Stimulated activated CD4-positive, alpha-beta T cell treated with anti-CD3 and anti-CD28 coated beads, Interleukin-4, amount 100 ng/mL, for 24 hours (primary cell): Measurements from ENCODE around the gene DGLUCY.
"Not testable (repeated sequence)": the region's sequence is repeated elsewhere in the genome, so short reads cannot be mapped to it uniquely, and the experiment has no call there.

Experiments used
- DNase-seq: peaks from one replicate; pipeline ENCODE4 v3.0.0-alpha.2; 2020

Gene DGLUCY

DNA sequence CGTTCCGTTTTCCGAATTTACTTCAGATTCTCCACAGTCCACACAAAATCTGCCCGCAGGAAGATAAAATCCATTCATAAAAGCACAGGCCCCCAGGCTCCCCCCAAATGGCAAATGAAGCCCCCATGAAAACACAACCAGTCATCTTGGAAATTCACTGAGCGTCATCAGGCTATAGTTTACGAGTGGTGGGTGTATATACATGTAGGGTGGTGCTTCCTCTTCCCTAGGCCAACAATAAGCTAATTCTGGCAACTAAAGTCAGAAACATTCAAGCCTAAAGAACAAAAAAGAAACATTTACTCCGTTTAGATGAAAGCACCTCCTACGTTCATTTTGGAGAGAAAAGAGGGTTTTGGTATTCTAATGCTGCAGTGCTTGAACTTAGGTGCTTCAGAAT, 124.8 kb downstream of the DGLUCY start:
- no peak for DNase-seq

DNA sequence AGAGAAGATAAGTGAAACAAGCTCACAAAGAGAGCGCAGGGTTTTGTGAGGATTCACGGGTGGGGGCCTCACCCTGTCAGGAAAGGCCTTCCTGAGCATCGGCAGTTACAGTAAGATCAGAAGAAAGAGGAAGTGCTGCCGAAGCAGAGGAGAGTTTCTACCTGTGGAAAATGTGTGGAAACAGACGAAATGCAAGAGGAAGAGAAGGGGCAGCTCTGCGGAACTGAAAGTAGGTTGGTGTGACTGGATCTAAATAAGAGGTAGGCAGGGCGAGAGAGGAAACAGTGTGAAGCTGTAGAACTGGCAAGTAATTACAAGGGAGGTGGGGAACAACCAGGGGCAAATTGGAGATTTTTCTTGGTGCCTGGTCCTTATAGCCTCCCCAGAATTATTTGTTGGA, 128.0 kb downstream of the DGLUCY start:
- DNase-seq, result no peak

DNA sequence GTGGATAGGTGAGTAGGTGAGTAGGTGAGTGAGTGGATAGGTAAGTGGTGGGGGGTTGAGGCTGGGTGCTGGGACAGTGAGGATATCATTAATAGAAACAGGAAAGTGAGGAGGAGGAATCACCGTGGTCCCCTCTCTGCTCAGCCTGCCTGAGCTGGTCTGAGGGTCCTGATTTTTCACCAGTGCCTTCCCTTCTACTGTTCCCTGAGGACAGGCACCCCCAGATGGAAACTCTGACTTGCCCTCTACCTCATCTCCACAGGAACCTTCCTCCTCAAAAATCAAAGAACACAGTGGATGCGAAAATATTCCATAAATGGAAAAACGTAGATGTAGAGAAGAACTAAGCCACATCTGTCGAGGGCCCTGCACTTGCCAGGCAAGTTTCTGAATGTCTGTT, 128.8 kb downstream of the DGLUCY start:
- no peak for DNase-seq

DNA sequence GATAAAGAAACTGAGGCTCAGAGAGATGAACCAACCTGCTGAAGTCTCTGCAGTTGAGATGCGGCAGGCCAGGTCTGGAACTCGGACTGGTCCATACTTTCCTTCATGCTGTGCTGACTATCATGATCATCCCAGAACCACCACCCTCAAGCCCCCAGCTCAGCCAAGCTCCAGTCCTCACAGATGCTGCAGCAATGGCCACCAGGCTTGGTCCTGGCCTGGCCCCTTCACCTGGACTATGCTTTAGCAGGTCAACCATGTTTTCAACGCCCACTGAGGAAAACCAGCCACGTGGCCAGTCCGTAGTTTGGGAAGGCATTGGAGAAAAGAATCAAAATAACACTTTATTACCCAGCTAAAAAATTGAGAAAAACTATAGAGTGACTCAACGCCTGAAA, 129.2 kb downstream of the DGLUCY start:
- no peak for DNase-seq

DNA sequence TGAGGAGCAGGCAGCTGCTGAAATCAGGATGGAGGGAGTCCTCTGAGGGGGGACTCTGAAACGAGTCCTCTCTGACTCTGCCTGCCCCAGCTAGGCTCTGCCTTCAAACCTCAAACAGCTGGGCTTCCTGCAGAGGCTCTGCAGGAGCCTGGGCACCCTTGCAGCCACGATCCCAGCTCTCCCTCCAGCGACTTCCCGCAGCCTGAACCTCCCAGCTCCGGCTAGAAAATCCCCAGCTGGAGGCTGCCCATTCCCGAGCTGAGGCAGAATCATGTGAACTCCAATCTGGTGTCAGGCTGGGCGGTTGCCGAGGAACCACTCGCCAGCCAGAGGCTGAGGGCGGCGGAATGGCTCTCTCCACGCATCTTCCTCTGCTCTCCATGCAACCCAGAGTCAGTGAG, 130.6 kb downstream of the DGLUCY start, which contains the start of gene GPR68:
GPR68 (minus strand) TSS at position 204 of the 401 bp plus-strand sequence. CDS start 9,654 bp downstream, outside the sequence.
- no peak for DNase-seq

DNA sequence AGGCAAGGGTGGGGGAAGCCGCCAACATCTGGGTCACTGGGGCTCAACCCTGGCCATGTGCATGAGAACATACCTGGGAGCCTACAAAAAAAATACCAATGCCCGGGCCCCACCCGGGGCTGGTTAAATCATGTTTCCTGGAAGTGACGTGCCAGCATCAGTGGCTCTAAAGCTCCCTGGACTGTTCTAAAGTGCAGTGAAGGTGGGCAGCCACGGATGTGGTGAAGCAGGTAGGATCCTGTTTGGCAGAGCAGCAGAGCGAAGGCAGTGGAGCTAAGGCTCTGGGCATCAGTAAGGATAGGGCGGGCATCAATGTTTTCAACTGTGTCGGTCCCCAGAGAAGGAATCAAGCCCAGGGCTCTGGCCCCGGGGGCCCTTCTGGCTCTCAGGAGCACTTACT, 131.2 kb downstream of the DGLUCY start:
- peak; percentile 63 for DNase-seq

DNA sequence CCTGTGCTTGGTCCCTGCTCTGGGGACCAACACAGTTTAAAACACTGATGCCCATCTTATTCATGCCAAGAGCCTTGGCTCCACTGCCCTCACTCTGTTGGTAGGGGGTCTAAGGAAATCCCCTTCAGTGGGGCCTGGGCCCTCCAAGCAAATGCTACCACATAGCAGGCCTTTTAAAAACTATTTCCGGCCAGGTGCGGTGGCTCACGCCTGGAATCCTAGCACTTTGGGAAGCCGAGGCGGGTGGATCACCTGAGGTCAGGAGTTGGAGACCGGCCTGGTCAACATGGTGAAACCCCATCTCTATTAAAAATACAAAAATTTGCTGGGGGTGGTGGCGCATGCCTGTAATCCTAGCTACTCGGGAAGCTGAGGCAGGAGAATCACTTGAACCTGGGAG, 131.7 kb downstream of the DGLUCY start:
- DNase-seq, result not testable (repeated sequence)

DNA sequence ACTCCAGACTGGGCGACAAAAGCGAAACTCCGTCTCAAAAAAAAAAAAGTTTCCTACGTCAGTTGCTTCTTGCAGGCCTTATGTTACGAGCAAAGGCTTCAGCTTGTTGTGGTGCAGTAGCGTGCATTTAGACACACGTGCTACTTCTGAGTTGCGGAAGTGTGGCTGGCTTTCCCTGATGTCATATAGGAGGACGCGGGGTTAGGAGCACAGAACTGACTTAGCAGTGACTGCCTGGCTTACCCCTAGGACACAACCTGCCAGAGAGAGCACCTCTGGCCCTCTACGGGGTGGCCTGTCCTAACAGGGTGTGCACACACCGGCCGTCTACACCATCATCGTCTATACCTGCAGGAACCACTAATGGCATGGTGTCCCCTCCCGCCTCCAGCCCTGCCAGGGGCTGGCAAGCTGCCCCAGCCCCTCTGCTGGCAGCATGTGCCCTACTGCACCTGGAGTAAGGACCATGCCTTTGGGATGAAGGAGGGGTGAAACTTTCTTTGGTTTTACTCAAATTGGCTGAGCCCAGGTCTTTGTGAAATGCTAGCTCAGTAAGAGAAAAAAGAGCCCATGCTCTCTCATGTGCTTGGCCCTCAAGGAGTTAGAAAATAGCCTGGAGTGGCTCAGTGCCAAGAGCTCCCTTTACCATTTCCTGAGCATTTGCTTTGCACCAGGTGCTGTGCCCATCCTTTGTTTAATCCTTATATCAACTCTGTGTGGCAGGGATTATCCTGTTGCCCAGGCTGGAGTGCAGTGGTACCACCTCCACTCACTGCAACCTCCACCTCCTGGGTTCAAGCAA, 132.4 kb downstream of the DGLUCY start:
- peak; percentile 79 for DNase-seq

DNA sequence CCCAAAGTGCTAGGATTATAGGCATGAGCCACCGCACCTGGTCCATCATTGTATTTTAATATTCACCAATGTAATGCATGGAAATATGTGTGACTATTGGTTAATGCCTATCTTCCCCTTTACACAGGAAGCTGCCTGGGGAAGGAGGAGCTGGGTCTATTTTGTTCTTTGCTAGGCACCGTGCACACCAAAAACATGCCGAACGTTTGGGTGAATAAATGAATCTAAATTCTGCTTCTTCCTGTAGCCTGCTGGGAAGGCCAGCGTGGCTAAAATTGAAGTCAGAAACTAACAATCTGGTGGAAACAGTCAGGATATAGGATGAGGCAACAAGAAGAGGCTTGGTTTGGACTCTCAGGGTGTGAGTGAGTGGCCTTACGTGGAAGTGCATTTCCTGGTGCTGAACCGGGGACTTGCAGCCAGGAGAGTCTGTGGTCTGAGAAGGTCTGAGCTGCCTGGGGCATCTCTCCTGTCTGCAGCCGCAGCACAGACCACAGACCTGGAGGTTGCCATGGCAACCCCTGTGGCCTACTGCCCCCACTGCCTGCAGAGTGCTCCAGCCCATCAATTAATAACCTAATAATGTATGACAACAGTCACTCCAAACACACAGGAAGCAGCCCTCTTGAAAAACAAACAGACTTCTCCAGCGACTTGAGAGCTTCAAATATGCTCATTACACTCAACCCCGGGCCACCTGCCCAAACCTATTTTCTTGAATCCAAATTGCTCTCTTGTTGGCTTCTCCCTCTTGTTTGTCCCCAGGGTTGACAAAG, 136.2 kb downstream of the DGLUCY start:
- DNase-seq, result peak; percentile 39

DNA sequence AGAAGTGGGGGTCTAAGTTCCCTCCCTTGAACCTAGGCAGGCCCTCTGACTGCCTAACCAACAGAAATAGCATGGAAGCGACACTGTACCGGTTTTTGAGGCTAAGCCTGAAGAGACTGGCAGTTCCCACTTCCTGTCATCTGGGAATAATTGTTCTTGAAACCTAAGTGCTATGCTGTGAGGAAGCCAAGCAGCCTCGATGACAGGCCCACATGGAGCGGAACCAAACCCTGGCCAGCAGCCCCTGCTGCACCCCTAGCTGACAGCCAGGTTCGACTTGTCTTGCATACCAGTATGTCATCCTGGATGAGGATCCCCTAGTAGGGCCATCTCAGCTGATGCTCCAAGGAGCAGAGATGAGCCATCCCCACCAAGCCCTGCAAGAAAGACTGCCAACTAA, 137.0 kb downstream of the DGLUCY start:
- DNase-seq, result no peak

DNA sequence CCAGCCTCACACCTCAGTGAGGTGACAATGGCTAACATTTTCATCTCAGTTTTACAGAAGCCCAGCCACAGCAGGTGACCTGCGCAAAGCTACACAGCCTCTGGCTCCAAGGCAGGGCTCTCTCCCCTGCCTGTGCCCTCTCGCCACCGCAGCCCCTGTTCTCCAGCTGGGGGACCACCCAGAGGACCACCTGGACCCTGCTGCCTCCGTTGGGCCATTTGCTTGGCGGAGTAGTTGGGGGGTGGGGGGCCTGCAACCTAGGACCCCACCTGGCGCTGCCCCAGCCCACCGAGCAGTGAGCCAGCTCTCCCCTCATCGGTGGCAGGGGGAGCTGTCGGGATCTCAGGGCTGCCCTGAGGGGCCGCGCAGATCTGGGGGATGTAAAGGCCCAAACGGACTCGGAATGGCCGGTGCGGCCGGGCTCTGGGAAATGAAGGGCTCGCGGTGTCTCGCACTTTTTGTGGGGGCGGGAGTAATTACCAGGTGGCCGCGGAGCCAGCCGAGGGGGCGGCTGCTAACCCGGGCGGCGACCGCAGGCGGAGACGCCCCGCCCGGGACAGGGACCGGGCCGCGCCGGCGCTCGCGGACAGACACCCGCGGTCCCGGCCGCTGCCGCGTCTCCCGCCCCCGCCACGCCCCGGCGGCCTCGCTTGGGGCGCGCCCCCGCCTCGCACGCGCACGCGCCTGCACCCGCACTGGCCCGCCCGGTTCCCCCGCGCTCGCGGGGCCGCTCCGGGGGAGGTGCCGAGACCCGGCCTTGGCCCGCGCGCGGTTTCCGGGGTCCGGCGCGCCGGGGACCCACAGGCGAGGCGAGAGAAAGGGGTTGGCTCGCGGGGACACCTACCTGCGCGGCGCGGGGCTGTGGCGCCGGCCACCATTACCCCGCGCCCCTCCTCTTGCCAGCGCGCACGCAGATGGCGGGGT, 139.3 kb downstream of the DGLUCY start:
- DNase-seq, result no peak

DNA sequence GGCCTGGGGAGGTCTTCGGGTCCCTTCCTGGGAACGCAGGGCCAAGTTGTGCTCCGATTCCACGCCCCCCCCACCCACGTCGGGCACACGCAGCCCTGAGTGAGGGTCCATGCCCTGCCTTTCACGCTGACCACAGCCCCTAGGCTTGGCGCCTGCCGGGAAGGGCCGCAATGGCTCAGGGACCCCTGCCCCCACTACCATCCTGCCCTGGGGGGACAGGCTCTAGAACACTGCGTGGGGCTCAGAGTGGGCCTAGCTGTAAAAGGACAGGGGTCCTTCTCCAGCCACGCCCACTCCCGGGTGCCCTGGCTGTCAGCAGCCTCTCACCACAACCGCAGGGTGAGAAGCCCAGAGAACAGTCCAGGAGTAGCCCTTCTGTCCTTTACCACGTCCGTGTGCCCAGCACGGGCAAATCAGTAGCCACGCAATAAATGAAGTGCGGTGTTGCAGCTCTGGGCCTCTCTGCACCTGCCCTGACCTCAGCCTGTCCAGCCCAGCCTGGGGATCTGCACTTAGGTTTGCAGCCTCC, 140.0 kb downstream of the DGLUCY start:
- DNase-seq, result no peak

DNA sequence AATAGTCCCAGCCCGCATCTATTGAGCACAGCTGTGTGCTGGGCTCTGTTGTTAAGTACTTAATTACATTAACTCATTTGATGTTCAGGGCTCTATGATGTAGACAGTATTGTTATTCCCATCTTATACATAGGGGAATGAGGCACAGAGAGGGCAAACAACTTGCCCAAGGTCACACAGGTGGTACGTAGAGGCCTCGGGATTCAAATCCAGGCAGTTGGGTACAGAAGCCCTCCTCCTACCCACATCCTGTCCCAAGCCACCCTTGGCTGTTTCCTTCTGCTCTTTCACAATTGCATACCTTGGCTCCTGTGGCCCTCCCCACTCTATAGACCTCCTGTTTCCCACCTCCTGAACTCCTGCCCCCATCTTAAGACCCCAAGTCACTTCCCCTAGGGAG, 140.6 kb downstream of the DGLUCY start:
- DNase-seq, result no peak

DNA sequence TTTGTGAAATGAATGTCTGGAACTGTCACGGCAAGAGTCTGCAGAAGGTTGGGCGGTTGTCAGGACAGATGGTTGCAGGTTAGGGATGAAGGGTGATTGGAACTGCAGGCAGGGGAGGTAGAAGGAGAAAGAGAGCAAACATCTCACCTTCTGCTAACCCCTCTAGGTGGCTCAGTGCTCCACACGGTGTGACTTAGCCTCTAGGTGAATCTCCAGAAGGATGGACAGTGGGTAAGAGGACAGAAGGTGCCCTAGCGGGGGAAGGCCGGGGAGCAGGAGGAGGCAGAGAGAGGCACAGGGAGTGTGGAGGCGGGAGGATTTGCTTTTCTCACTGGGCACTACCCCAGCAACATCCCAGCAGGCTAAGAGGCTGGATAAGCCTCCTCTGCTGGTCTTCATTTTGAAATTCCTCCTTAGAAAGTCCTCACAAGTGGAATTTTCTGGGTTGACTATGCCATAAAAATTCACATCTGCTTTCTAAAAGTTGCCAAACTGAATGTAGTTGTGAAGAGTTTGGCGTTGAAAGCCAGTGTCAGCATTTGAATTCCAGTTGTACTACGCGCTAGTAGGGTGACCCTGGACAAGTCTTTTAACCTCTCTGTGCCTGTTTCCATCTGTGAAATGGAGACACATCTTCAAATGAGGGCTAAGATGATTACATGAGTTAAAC, 141.3 kb downstream of the DGLUCY start:
- no peak for DNase-seq

DNA sequence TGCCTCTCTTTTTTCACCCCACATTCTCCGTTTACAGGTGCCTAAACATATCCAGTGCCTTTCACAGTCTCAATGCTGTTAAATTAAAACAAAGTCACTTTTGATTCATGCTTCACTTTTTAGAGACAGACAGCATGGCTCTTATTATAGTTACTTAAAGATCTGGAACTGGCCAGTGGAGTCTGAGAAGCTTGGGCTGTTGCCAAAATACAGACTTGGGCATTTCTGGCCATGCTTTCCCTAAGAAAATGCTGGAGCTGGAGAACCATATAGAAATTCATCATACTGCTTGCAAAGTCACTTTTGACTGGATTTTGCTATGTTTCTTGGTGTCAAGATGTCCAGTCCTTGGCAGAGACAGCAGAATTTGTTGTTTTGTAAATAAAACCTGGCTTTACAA, 142.8 kb downstream of the DGLUCY start:
- no peak for DNase-seq

DNA sequence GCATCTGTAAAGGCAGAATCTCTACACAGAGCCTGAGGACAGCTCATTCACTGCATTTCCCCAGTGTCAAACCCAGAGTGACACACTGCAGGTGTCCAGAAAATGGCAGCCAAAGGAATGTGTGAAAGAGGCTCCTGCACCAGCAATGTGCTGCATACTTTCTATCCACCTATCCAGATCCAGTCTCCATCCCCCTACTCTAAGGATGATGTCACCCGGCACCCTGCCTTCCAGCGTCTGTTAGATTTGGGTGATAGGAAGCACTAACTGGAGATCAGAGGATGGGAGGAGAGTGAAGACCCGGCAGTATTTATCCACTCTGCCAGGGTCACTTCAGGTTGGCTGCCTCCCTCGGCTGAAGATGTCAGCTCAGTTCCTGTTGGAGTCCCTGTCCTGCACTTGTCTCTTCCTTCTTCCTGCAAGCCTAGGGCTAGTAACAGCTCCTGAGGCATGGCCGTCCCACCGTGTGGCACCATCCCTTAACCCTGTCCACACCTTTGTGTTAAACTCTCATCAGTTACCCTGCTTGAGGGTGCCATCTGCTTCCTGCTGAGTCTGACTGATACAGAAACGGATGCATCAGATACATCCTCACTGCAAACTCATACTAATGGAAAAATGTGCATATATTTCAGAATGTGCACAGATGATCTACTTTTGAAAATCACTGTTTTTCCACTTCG, 143.6 kb downstream of the DGLUCY start:
- DNase-seq, result no peak

DNA sequence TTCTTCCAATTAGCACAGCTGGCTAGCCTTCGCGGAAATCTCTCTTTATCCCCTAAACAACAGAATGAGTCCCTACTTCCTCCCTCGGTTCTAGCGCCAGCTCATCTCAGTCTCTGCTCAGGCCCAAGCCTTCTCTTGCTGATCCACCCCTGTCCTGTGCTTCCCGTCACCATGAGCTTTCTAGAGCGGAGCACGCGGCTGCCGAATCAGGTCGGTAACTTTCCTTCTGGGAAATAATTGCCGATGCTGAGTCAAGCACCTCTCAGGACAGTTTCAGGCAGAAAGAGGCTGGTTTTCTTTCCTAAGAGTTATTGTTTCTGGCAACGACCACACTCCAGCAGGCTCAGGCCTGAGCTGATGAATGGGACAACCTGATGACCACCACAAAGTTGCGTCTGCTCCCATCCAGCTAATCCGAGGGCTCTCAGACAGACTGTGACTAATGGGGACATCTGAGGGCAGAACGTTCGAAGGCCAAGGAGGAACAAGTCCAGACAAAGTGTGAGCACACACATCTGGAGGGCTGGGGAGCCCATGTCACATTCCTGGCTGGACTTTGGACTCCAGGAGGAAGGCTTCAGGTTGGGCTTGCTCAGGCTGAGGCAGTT, 144.2 kb downstream of the DGLUCY start:
- DNase-seq, result no peak

DNA sequence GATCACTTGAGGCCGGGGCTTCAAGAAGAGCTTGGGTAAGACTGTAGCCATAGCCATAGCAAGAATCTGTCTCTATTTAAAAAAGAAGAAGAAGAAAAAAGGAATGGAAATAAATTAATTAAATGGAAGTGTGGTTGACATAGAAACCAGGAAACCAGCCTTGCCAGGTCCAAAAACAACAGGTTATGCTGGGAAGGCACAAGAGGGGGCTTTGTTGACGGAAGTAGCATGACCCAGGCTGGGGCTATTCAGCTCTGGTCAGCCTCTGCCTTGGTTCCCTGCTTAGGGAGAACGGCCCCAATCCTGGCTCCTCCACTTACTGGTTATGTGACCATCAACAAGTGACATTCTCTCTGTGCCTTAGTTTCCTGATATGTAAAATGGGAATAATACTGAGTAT, 145.0 kb downstream of the DGLUCY start:
- DNase-seq, result no peak

DNA sequence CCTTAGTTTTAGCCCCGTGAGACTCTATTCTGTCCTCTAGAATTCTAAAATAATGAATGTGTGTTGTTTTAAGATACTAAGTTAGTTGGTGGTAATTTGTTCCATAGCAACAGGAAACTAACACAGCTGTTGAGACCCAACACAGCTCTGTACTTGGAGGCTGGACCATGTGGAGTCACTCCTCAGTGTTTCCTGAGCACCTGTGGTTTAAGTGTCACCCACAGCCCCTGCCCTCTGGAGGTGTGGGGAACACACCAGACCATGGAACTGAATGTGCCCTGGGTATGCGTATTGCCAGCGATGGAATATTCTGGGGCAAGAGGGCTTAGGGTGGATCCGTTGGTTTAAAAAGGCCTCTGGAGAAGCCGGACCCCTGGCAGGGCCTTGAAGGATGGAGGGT, 147.2 kb downstream of the DGLUCY start:
- peak; percentile 49 for DNase-seq

DNA sequence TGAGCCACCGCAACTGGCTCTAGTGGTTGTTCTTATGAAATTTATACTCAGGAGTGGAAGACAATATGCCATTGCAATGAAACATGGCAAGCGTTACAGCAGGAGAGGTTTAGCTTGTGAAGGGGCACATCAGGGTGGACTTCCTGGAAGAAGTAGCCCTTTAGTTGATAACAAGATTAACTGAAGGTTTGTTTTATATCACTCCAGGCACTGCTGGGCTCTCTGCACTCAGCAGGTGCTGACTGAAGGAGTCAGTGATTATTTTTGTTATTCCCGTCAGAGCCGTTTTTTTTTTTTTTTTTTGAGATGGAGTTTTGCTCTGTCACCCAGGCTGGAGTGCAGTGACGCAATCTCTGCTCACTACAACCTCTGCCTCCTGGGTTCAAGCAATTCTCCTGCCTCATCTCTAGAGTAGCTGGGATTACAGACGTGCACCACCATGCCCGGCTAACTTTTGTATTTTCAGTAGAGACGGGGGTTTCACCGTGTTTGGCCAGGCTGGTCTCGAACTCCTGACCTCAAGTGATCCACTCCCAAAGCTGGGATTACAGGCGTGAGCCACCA, 148.2 kb downstream of the DGLUCY start:
- no peak for DNase-seq

DNA sequence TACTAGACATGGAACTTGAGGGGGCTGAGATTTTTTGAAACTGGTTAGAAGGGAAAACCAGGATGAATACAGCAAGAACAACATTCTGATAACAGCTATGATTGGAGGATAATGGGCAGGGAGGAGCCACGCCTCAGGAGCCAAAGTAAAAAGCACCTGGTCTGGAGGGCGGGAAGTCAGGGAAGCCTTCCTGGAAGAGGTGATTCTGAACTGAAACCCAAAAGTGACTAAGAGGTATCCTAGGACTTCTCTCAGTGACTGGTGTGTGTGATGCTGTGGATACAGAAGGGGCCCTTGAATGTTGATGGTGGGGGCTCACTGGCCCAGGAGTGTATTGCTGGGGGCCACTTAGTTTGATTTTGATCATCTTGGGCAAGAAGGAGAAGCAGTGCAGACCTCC, 149.5 kb downstream of the DGLUCY start:
- no peak for DNase-seq
